Activated naive CD8-positive, alpha-beta T cell (primary cell): Measurements from ENCODE around the gene EPHB2.

ENCODE experiments used
- H3K27ac Mint-ChIP-seq: one replicate; pipeline ENCODE4 v1.8.0; 2021; ENCODE audit warnings: mixed read lengths
- H3K27me3 Mint-ChIP-seq: one replicate; pipeline ENCODE4 v1.8.0; 2021; ENCODE audit warnings: mixed read lengths
- H3K36me3 Mint-ChIP-seq: one replicate; pipeline ENCODE4 v1.8.0; 2021; ENCODE audit warnings: mixed read lengths
- H3K4me1 Mint-ChIP-seq: one replicate; pipeline ENCODE4 v1.8.0; 2021; ENCODE audit warnings: low read depth, mixed read lengths
- H3K4me3 Mint-ChIP-seq: one replicate; pipeline ENCODE4 v1.8.0; 2021; ENCODE audit warnings: mild to moderate bottlenecking, mixed read lengths
- H3K9me3 Mint-ChIP-seq: one replicate; pipeline ENCODE4 v1.8.0; 2021; ENCODE audit warnings: low read depth, mixed read lengths

Gene EPHB2

GRCh38 chr1:22680726-22681125 lies 29.9 kb upstream of the EPHB2 start:
- Mint-ChIP-seq H3K9me3 (no peaks in the 10 kb centered on the region), H3K4me3 (no peak overlapping the region), H3K27ac (no peak overlapping the region), H3K27me3 (peaks cover 4% of the 10 kb centered on the region), H3K36me3 (no peaks in the 10 kb centered on the region), H3K4me1 (no peaks in the 10 kb centered on the region)

DNA sequence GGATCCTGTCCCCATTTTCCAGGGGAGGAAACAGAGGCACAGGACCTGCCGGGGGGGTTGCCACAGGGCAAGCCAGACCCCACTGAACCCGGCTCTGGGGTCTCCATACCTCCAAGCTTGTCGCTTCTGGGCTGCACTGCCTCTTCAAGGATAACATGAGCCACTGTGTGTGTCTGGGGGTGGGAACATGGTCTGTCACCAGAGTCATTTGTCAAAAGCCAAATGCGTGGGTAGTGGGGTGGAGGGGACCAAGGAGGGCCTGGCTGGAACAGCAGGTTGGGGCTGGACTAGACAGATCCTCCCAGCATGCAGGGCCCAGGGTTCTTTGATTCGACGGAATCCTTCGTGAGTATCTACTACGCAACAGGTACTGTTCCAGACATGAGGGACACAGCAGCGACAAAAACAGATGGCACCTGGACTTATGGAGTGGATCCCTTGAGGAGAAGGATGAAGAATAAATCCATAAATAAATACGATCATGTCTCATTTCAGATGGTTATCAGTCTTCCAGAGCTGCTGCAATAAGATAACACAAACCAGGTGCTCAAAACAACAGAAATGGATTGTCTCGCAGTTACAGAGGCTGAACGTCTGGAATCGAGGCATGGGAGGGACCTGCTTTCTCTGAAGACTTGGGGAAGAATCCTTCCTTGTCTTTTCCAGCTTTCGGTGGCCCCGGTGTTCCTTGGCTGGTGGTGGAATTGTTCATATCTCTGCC lies 28.9 kb upstream of the EPHB2 start:
- H3K27ac Mint-ChIP-seq: no peak overlapping the region

DNA sequence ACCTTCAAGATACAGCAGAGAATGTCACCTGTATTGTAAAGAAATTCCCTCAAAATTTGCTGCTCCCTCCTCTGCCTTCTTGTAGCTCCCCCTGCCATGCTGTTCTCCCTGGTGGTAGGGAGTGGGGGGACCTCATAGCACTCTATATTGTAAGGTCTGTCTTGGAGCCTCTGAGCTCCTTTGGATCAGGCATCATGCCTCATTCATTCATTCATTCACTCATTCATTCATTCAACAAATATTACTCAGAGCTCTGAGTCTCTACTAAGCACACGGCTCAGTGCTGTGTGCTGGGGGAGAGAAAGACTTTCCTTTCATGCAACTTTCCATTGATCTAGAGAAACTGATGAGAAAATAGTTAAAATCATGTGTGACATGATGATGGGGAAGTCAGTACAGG lies 27.1 kb upstream of the EPHB2 start:
- Mint-ChIP-seq H3K27me3 (peaks cover 10% of the 10 kb centered on the region), H3K9me3 (no peaks in the 10 kb centered on the region), H3K36me3 (no peaks in the 10 kb centered on the region), H3K4me1 (no peaks in the 10 kb centered on the region), H3K27ac (no peak overlapping the region), H3K4me3 (no peak overlapping the region)

More for the DNA sequence above, 28.9 kb upstream of the EPHB2 start:
- no peak overlapping the region for H3K4me3 Mint-ChIP-seq
- no peaks in the 10 kb centered on the region for H3K36me3 Mint-ChIP-seq
- peaks cover 6% of the 10 kb centered on the region for H3K27me3 Mint-ChIP-seq
- no peaks in the 10 kb centered on the region for H3K9me3 Mint-ChIP-seq
- H3K4me1 Mint-ChIP-seq: no peaks in the 10 kb centered on the region

DNA sequence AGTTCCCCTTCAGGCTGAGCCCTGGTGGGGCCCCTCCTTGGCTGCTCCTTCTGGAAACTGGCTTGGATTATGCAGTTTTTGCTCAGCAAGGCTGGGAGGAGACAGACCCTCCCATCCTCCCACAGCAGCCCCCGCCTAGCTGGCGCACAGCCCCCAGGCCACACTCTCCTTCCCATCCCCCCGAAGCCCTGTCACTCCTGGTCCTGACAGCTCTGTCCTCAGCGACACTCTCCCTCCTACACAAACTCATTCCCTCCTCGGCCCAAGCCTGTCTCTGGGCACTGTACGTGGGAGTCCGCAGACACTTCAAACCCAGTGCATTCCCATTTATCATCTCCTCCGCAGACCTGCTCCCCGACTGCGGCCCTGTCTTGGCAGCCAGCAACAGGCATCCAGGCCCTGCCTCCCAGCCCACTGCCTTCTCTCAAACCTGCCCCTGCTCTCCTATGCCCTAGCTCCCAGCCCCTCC lies 25.0 kb upstream of the EPHB2 start:
- Mint-ChIP-seq H3K27me3 (peaks cover 11% of the 10 kb centered on the region), H3K27ac (no peak overlapping the region), H3K4me1 (no peaks in the 10 kb centered on the region), H3K9me3 (no peaks in the 10 kb centered on the region), H3K4me3 (no peak overlapping the region), H3K36me3 (no peaks in the 10 kb centered on the region)

GRCh38 chr1:22687191-22687590 lies 23.4 kb upstream of the EPHB2 start:
- Mint-ChIP-seq H3K4me3 (no peak overlapping the region), H3K36me3 (no peaks in the 10 kb centered on the region), H3K27ac (no peak overlapping the region), H3K4me1 (no peaks in the 10 kb centered on the region), H3K9me3 (no peaks in the 10 kb centered on the region), H3K27me3 (peaks cover 11% of the 10 kb centered on the region)

DNA sequence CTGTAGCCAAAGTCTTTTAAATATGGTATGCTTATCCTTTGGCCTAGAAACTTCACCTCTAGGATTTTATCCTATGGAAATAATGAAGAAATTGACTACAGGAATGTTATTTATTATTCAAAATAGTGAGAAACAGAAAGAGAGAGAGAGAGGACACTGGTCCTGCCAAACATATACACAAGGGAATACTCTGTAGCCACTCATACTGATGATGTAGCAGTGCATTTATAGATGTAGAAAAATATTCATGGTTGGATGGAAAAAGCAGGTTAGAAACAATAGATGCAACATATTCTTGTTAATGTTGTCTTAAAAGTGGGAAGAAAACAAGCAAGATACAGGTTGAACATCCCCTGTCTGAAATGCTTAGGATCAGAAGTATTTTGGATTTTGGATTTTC lies 22.2 kb upstream of the EPHB2 start:
- H3K27ac Mint-ChIP-seq: no peak overlapping the region
- H3K4me1 Mint-ChIP-seq: no peaks in the 10 kb centered on the region
- H3K4me3 Mint-ChIP-seq: no peak overlapping the region
- peaks cover 11% of the 10 kb centered on the region for H3K27me3 Mint-ChIP-seq
- H3K36me3 Mint-ChIP-seq: no peaks in the 10 kb centered on the region
- no peaks in the 10 kb centered on the region for H3K9me3 Mint-ChIP-seq

GRCh38 chr1:22689505-22689904 lies 21.1 kb upstream of the EPHB2 start:
- no peaks in the 10 kb centered on the region for H3K4me1 Mint-ChIP-seq
- H3K9me3 Mint-ChIP-seq: no peaks in the 10 kb centered on the region
- no peaks in the 10 kb centered on the region for H3K36me3 Mint-ChIP-seq
- no peak overlapping the region for H3K4me3 Mint-ChIP-seq
- H3K27ac Mint-ChIP-seq: no peak overlapping the region
- H3K27me3 Mint-ChIP-seq: peaks cover 11% of the 10 kb centered on the region

- H3K4me3 Mint-ChIP-seq: no peak overlapping the region
- H3K27ac Mint-ChIP-seq: no peak overlapping the region
- no peaks in the 10 kb centered on the region for H3K4me1 Mint-ChIP-seq
- no peaks in the 10 kb centered on the region for H3K36me3 Mint-ChIP-seq
- H3K9me3 Mint-ChIP-seq: no peaks in the 10 kb centered on the region
- H3K27me3 Mint-ChIP-seq: peaks cover 5% of the 10 kb centered on the region
Observed at GRCh38 chr1:22691031-22691753, 19.4 kb upstream of the EPHB2 start.

GRCh38 chr1:22694172-22694571 lies 16.5 kb upstream of the EPHB2 start:
- Mint-ChIP-seq H3K9me3 (no peaks in the 10 kb centered on the region), H3K4me3 (no peak overlapping the region), H3K36me3 (no peaks in the 10 kb centered on the region), H3K27me3 (peaks cover 3% of the 10 kb centered on the region), H3K27ac (no peak overlapping the region), H3K4me1 (no peaks in the 10 kb centered on the region)

DNA sequence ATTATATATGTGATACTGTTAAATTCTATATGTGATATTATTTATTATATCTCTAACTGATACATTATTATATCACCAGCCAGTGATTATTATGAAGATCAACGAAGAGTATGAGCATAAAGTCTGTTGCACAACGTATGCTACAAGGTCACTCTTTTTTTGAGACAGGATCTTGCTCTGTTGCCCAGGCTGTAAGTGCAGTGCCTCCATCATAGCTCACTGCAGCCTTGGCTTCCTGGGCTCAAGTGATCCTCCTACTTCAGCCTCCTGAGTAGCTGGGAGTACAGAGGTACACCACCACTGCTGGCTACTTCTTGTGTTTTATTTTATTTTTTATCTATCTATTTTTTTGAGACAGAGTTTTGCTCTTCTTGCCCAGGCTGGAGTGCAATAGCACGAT lies 14.0 kb upstream of the EPHB2 start:
- no peaks in the 10 kb centered on the region for H3K36me3 Mint-ChIP-seq
- no peak overlapping the region for H3K27ac Mint-ChIP-seq
- H3K27me3 Mint-ChIP-seq: peaks cover 3% of the 10 kb centered on the region
- no peaks in the 10 kb centered on the region for H3K9me3 Mint-ChIP-seq
- H3K4me1 Mint-ChIP-seq: no peaks in the 10 kb centered on the region
- no peak overlapping the region for H3K4me3 Mint-ChIP-seq

DNA sequence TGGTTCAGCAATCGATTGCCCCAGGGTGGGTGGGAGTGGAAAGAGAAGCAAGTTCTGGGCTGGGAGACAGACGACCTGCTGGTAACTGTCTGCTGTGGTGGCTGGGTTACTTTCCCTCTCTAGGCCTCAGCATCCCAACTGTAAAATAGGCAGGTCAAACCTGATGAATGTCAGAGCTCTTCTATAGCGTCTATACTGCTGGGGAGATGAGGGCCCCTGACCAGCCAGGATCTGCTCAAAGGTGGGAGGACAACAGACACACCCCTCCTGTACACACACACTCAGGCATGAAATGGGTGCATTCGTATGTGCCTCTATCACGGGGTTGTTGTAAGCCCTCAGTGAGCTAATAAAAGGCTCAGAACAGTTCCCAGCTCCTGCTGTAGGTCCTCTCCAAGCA lies 12.7 kb upstream of the EPHB2 start:
- Mint-ChIP-seq H3K27me3 (peaks cover 3% of the 10 kb centered on the region), H3K36me3 (no peaks in the 10 kb centered on the region), H3K9me3 (no peaks in the 10 kb centered on the region), H3K4me1 (no peaks in the 10 kb centered on the region), H3K4me3 (no peak overlapping the region), H3K27ac (no peak overlapping the region)

GRCh38 chr1:22699681-22700520 lies 10.7 kb upstream of the EPHB2 start:
- Mint-ChIP-seq H3K27me3 (peaks cover 3% of the 10 kb centered on the region), H3K36me3 (no peaks in the 10 kb centered on the region), H3K4me1 (no peaks in the 10 kb centered on the region), H3K27ac (no peak overlapping the region), H3K4me3 (no peak overlapping the region), H3K9me3 (no peaks in the 10 kb centered on the region)

DNA sequence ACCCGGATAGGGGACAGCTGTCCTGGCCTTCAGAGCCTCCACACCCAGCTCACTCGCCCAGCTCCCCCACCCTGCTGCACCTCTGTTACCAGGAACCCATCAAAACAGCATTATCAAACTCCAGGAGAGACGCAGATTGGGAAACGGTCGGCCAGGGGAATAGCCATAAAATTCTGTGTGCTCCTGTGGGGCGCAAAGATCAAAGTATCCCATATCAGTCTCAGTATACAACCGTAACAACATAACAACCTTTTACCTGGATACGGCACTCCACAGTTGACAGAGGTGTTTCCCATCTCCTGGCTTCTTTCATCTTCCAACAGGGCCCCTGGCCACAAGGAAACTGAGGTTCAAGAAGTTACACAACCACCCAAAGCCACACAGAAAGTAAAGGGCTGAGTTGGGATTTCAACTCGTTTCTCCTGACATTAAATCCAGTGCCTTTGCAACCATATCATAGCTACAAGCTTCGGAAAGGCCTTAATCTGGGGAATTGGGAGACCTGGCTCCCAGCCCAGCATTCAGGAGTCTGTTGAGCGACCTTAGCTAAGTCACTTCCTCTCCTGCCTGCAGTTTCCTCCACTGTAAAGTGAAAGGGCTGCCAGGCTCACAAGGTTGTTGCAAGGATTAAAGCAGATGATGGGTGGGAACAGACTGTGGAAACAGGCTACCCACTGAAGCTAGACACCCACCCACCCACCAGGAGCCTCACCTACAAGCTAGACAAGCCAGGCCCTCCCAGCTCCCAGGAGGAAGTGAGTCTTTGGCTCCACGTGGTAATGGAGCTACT lies 8.1 kb upstream of the EPHB2 start:
- Mint-ChIP-seq H3K27me3 (no peaks in the 10 kb centered on the region), H3K36me3 (no peaks in the 10 kb centered on the region), H3K27ac (no peak overlapping the region), H3K9me3 (no peaks in the 10 kb centered on the region), H3K4me1 (no peaks in the 10 kb centered on the region), H3K4me3 (no peak overlapping the region)

- H3K9me3 Mint-ChIP-seq: no peaks in the 10 kb centered on the region
- H3K27me3 Mint-ChIP-seq: peaks cover 10% of the 10 kb centered on the region
- H3K27ac Mint-ChIP-seq: no peak overlapping the region
- no peak overlapping the region for H3K4me3 Mint-ChIP-seq
- no peaks in the 10 kb centered on the region for H3K36me3 Mint-ChIP-seq
- H3K4me1 Mint-ChIP-seq: peaks cover under 1% of the 10 kb centered on the region
Observed at GRCh38 chr1:22704440-22705067, 6.1 kb upstream of the EPHB2 start.
